Epithelial cell of esophagus (primary cell): Measurements from ENCODE around the gene CAGE1.

Experiments
- DNase-seq: peaks from one replicate; pipeline ENCODE4 v3.0.0; 2010; ENCODE audit warnings: low read depth
- H3K4me3 ChIP-seq: 2 replicates; pipeline ENCODE4 v1.5.1; 2011; ENCODE audit warnings: mild to moderate bottlenecking, low read length, control low read depth
- CTCF ChIP-seq: IDR thresholded peaks from 2 replicates; pipeline ENCODE4 v1.5.1; 2011; ENCODE audit warnings: low read depth, mild to moderate bottlenecking, low read length, control low read depth, inconsistent platforms; ENCODE audit not compliant: insufficient read depth; ENCODE audit errors: missing control alignments

The CAGE1 gene

DNA sequence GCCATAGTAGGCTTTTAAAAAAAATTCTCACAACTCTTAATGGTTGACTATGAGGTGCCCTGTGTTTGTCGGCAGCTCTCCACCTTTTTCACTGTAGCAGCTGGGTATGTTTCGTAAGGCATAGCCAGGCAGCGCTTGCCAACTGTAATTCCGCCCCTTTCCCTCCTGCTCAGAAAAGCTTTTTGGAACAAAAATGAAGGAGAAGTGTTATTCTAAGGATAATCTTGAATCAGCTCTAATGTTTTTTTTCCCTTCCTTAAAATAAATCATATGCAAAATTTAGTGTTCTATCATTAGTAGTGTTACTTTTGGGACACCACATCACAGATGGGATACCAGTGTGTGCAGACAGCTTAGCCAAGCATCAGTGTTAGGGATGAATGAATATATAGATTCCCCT lies 21.3 kb upstream of the CAGE1 start:
- no peak for TF ChIP-seq CTCF
- no peak for DNase-seq
- no peak overlapping the region for H3K4me3 ChIP-seq

- no peak overlapping the region for H3K4me3 ChIP-seq
- DNase-seq, result no peak
- no peak for TF ChIP-seq CTCF
These were observed 20.2 kb upstream of the CAGE1 start for GRCh38 chr6:7409740-7410139.

- DNase-seq, result no peak
- H3K4me3 ChIP-seq, result no peak overlapping the region
- TF ChIP-seq CTCF, result no peak
These were observed 17.2 kb upstream of the CAGE1 start for GRCh38 chr6:7406743-7407142.

DNA sequence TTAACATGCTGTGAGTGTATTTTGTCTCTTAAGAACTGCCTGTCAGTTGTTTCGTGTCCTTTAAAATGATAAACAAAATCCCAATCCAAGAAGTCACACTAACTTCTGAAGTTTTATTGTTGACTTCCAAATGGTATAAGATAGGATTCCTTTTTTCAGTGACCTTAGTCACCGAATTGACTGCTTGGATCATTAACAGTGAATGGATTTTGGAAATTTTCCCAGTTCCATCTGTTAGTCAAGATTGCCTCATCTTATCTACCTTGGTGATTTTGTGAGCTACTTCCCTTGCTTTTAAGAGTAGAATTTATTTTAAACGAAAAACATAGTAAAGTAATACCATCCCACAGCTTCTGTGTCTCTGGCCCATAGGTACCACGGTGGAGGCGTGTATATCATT lies 15.0 kb upstream of the CAGE1 start:
- DNase-seq, result no peak
- H3K4me3 ChIP-seq, result no peak overlapping the region
- TF ChIP-seq CTCF, result no peak

- TF ChIP-seq CTCF, result no peak
- DNase-seq, result no peak
These were observed 13.2 kb upstream of the CAGE1 start for GRCh38 chr6:7402716-7403115.

GRCh38 chr6:7401075-7401474 lies 11.5 kb upstream of the CAGE1 start:
- TF ChIP-seq CTCF, result no peak
- no peak overlapping the region for H3K4me3 ChIP-seq
- peak; percentile 23 for DNase-seq

More at GRCh38 chr6:7402716-7403115, 13.2 kb upstream of the CAGE1 start:
- no peak overlapping the region for H3K4me3 ChIP-seq

DNA sequence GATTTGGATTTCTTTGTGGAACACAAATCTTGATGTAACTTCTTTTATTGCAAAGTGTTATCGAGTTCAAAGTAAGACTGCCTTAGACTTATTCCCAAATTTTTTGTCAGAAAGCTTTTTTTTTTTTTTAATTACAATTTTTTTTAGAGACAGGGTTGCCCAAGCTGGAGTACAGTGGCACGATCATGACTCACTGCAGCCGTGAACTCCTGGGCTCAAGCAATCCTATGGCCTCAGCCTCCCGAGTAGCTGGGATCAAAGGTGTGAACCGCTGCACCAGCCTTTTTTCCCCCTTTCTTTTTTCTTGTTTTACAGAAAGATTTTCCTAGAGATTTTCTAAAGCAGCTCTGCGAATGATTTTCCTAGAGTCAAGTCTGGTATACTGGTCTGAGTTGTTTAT lies 2.9 kb upstream of the CAGE1 start:
- no peak for TF ChIP-seq CTCF
- H3K4me3 ChIP-seq, result no peak overlapping the region
- peak; percentile 41 for DNase-seq
